Central memory CD8-positive, alpha-beta T cell (primary cell): ENCODE results near the gene TRDMT1.
A peak's percentile ranks its signal among the peaks of the same experiment; 100 is the strongest.

Experiments used
- ATAC-seq: fragments of 150-1000 bp; cut with Tn5 transposase; replicated peaks from 2 replicates; pipeline ENCODE4 v1.10.0; 2022; ENCODE audit warnings: mild to moderate bottlenecking, moderate FRiP score, moderate number of reproducible peaks; ENCODE audit not compliant: poor library complexity, severe bottlenecking; ENCODE audit errors: extremely low read depth
- DNase-seq, 2 donors: peaks; one replicate each; pipeline ENCODE4 v3.0.0; 2021; ENCODE audit warnings: low spot score in 2 of 2
- H3K27ac Mint-ChIP-seq: one replicate; pipeline ENCODE4 v1.8.0; 2022; ENCODE audit warnings: low read depth, mild to moderate bottlenecking, moderate library complexity, mixed read lengths
- H3K27me3 Mint-ChIP-seq: one replicate; pipeline ENCODE4 v1.8.0; 2022; ENCODE audit warnings: mixed read lengths
- H3K36me3 Mint-ChIP-seq: one replicate; pipeline ENCODE4 v1.8.0; 2022; ENCODE audit warnings: mild to moderate bottlenecking, moderate library complexity, mixed read lengths; ENCODE audit not compliant: insufficient read depth
- H3K4me1 Mint-ChIP-seq: one replicate; pipeline ENCODE4 v1.8.0; 2022; ENCODE audit warnings: mixed read lengths
- H3K4me3 Mint-ChIP-seq: one replicate; pipeline ENCODE4 v1.8.0; 2022; ENCODE audit warnings: mild to moderate bottlenecking, moderate library complexity, mixed read lengths
- H3K9me3 Mint-ChIP-seq: one replicate; pipeline ENCODE4 v1.8.0; 2022; ENCODE audit warnings: mixed read lengths

TRDMT1 gene

GRCh38 chr10:17147884-17148489 lies 53.5 kb downstream of the TRDMT1 start:
- no peak overlapping the region for H3K27ac Mint-ChIP-seq
- no peak for DNase-seq
- H3K36me3 Mint-ChIP-seq, result peaks cover 3% of the 10 kb centered on the region
- peaks cover 8% of the 10 kb centered on the region for H3K4me1 Mint-ChIP-seq
- H3K4me3 Mint-ChIP-seq, result no peak overlapping the region
- H3K27me3 Mint-ChIP-seq, result no peaks in the 10 kb centered on the region
- no peak for ATAC-seq
- no peaks in the 10 kb centered on the region for H3K9me3 Mint-ChIP-seq

- Mint-ChIP-seq H3K27me3 (no peaks in the 10 kb centered on the region), H3K9me3 (no peaks in the 10 kb centered on the region), H3K4me3 (no peak overlapping the region), H3K27ac (no peak overlapping the region), H3K36me3 (peaks cover 3% of the 10 kb centered on the region), H3K4me1 (peaks cover 8% of the 10 kb centered on the region)
- no peak for DNase-seq
- ATAC-seq, result no peak
These were observed 54.6 kb downstream of the TRDMT1 start for GRCh38 chr10:17146892-17147291.

- no peak overlapping the region for H3K4me3 Mint-ChIP-seq
- H3K27me3 Mint-ChIP-seq, result no peaks in the 10 kb centered on the region
- H3K27ac Mint-ChIP-seq, result peak overlapping the region; percentile 61
- DNase-seq (no peak), ATAC-seq (no peak)
- H3K9me3 Mint-ChIP-seq, result peaks cover 5% of the 10 kb centered on the region
- H3K4me1 Mint-ChIP-seq, result peaks cover 13% of the 10 kb centered on the region
- H3K36me3 Mint-ChIP-seq, result peaks cover 3% of the 10 kb centered on the region
These were observed 56.2 kb downstream of the TRDMT1 start for GRCh38 chr10:17145239-17145638.

- Mint-ChIP-seq H3K4me3 (no peak overlapping the region), H3K4me1 (peaks cover 13% of the 10 kb centered on the region), H3K9me3 (peaks cover 5% of the 10 kb centered on the region), H3K27me3 (no peaks in the 10 kb centered on the region), H3K27ac (peak overlapping the region; percentile 61), H3K36me3 (peaks cover 3% of the 10 kb centered on the region)
- DNase-seq (no peak), ATAC-seq (peak; percentile 24)
These were observed 56.7 kb downstream of the TRDMT1 start for GRCh38 chr10:17144757-17145156.

- Mint-ChIP-seq H3K27me3 (no peaks in the 10 kb centered on the region), H3K4me3 (no peak overlapping the region)
These were observed 57.4 kb downstream of the TRDMT1 start for GRCh38 chr10:17144032-17144431.

GRCh38 chr10:17143055-17143690 lies 58.3 kb downstream of the TRDMT1 start:
- no peak for ATAC-seq
- Mint-ChIP-seq H3K27ac (peak overlapping the region; percentile 19), H3K4me1 (peaks cover 13% of the 10 kb centered on the region), H3K4me3 (no peak overlapping the region), H3K36me3 (peaks cover 2% of the 10 kb centered on the region), H3K27me3 (no peaks in the 10 kb centered on the region), H3K9me3 (peaks cover 5% of the 10 kb centered on the region)
- DNase-seq, result no peak

More at GRCh38 chr10:17144032-17144431, 57.4 kb downstream of the TRDMT1 start:
- no peak for ATAC-seq
- DNase-seq, result no peak
- H3K4me1 Mint-ChIP-seq, result peaks cover 13% of the 10 kb centered on the region
- H3K36me3 Mint-ChIP-seq, result peaks cover 2% of the 10 kb centered on the region
- peaks cover 5% of the 10 kb centered on the region for H3K9me3 Mint-ChIP-seq
- H3K27ac Mint-ChIP-seq, result peak overlapping the region; percentile 61

- no peak overlapping the region for H3K4me3 Mint-ChIP-seq
- DNase-seq, result no peak
- H3K27ac Mint-ChIP-seq, result no peak overlapping the region
- no peaks in the 10 kb centered on the region for H3K36me3 Mint-ChIP-seq
- H3K27me3 Mint-ChIP-seq, result no peaks in the 10 kb centered on the region
- peaks cover 13% of the 10 kb centered on the region for H3K4me1 Mint-ChIP-seq
- peaks cover 5% of the 10 kb centered on the region for H3K9me3 Mint-ChIP-seq
- no peak for ATAC-seq
These were observed 59.8 kb downstream of the TRDMT1 start for GRCh38 chr10:17141504-17142229.

- H3K36me3 Mint-ChIP-seq, result no peaks in the 10 kb centered on the region
- H3K27ac Mint-ChIP-seq, result no peak overlapping the region
- peaks cover 13% of the 10 kb centered on the region for H3K4me1 Mint-ChIP-seq
- H3K27me3 Mint-ChIP-seq, result no peaks in the 10 kb centered on the region
- H3K9me3 Mint-ChIP-seq, result peaks cover 5% of the 10 kb centered on the region
- ATAC-seq (no peak), DNase-seq (no peak)
- H3K4me3 Mint-ChIP-seq, result no peak overlapping the region
These were observed 61.1 kb downstream of the TRDMT1 start for GRCh38 chr10:17140386-17140761.

GRCh38 chr10:17138460-17139042 lies 62.9 kb downstream of the TRDMT1 start:
- no peak overlapping the region for H3K4me3 Mint-ChIP-seq
- ATAC-seq (no peak), DNase-seq (no peak)
- no peak overlapping the region for H3K27ac Mint-ChIP-seq
- H3K36me3 Mint-ChIP-seq, result no peaks in the 10 kb centered on the region
- no peaks in the 10 kb centered on the region for H3K27me3 Mint-ChIP-seq
- peaks cover 5% of the 10 kb centered on the region for H3K9me3 Mint-ChIP-seq
- peaks cover 5% of the 10 kb centered on the region for H3K4me1 Mint-ChIP-seq

- Mint-ChIP-seq H3K4me3 (no peak overlapping the region), H3K27ac (no peak overlapping the region), H3K36me3 (no peaks in the 10 kb centered on the region), H3K9me3 (no peaks in the 10 kb centered on the region), H3K4me1 (no peaks in the 10 kb centered on the region), H3K27me3 (no peaks in the 10 kb centered on the region)
- DNase-seq, result no peak
- no peak for ATAC-seq
These were observed 66.7 kb downstream of the TRDMT1 start for GRCh38 chr10:17134737-17135260.

- H3K4me3 Mint-ChIP-seq, result no peak overlapping the region
- H3K9me3 Mint-ChIP-seq, result no peaks in the 10 kb centered on the region
- no peak for ATAC-seq
- H3K27ac Mint-ChIP-seq, result no peak overlapping the region
- no peaks in the 10 kb centered on the region for H3K36me3 Mint-ChIP-seq
- H3K4me1 Mint-ChIP-seq, result no peaks in the 10 kb centered on the region
- DNase-seq, result no peak
- no peaks in the 10 kb centered on the region for H3K27me3 Mint-ChIP-seq
These were observed 67.2 kb downstream of the TRDMT1 start for GRCh38 chr10:17134282-17134681.

- ATAC-seq, result no peak
These were observed 71.7 kb downstream of the TRDMT1 start, which contains the start of gene CUBN for GRCh38 chr10:17129741-17130140. Gene CUBN (minus strand): TSS chr10:17129811. CDS start chr10:17129765, 46 bp downstream.

More at GRCh38 chr10:17129741-17130140, 71.7 kb downstream of the TRDMT1 start, which contains the start of gene CUBN:
- no peak for DNase-seq
- no peak within 1 kb of the TSS for H3K4me3 Mint-ChIP-seq
- H3K27ac Mint-ChIP-seq, result no peak within 1 kb of the TSS
- H3K9me3 Mint-ChIP-seq, result no peaks in the 10 kb centered on the region
- no peaks in the 10 kb centered on the region for H3K27me3 Mint-ChIP-seq
- H3K4me1 Mint-ChIP-seq, result no peaks in the 10 kb centered on the region
- H3K36me3 Mint-ChIP-seq, result peaks cover 2% of the 10 kb centered on the region
